HG02870 (cell line): Measurements from ENCODE around the gene GFPT1.
"Not testable (repeated sequence)": the region's sequence is repeated elsewhere in the genome, so short reads cannot be mapped to it uniquely, and the experiment has no call there.

Source experiments
- ATAC-seq: cut with Tn5 transposase; IDR thresholded peaks from one replicate; pipeline ENCODE4 v1.9.1; 2021; ENCODE audit warnings: mild to moderate bottlenecking, moderate library complexity; ENCODE audit not compliant: unreplicated experiment

The GFPT1 gene

GRCh38 chr2:69386789-69387734 is at the start of gene GFPT1:
TSS of gene GFPT1 (minus strand) at chr2:69387227. CDS start at chr2:69387071, 156 bp downstream.
- peak; percentile 85 for ATAC-seq

GRCh38 chr2:69436596-69436937 is 49.5 kb upstream of the GFPT1 start:
- ATAC-seq = no peak

- no peak for ATAC-seq
Observed at GRCh38 chr2:69434753-69435152, 47.7 kb upstream of the GFPT1 start.

DNA sequence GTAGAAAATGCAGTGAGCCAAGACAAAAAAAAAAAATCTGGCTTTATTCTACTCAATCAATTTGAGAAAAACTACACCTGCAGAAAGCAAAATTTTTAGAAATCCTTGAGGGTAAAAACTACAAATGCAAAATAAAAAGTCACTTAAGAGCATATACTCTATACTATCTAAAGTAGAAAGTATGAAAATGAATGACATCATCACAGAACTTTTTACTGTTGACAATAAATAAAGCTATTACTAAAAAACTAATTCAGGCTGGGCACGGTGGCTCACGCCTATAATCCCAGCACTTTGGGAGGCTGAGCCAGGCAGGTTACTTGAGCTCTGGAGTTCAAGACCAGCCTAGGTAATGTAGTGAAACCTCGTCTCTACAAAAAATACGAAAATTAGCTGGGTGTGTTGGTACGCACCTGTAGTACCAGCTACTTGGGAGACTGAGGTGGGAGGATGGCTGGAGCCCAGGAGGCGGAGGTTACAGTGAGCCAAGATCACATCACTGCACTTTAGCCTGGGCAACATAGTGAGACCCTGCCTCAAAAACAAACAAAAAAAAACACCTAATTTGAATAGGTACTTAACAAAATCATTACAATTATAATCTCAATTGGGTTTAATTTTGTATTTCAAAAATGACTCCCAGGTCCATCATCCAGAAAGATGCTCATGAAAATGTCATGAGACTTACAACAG is 42.6 kb upstream of the GFPT1 start:
- no peak for ATAC-seq

DNA sequence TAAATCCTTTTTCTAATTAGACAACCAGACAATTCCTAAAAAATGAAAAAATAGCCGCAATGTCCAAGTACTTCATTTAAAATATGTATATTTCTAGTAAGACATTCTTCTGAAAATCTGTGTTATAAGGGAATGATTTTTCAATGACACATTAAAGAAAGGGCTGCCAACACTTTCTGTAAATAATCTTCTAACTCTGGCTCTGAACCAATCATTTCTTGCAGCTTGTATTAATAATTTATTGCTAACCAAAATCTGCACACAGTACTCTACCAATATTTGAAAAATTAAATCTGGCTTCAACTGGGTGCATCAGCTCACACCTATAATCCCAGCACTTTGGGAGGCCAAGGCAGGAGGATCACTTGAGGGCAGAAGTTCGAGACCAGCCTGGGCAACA is 42.0 kb upstream of the GFPT1 start:
- no peak for ATAC-seq

- ATAC-seq = no peak
Observed at GRCh38 chr2:69424419-69424818, 37.4 kb upstream of the GFPT1 start.

DNA sequence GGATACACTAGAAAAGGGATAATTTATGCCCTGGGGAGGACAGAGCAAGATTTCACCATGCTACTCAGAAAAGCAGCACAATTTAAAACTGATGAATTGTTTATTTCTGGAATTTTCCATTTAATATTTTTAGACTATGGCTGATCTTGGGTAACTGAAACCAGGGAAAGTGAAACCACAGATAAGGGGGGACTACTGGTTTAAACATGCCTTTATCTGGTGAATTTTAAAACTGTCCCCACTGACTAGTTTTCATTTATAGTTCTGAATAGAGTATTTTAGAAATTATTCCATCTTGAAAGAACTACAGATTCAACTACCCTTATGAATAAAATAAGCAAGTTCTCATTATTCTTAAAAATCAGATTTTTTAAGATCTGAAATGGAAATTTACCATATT is 35.2 kb upstream of the GFPT1 start:
- no peak for ATAC-seq

DNA sequence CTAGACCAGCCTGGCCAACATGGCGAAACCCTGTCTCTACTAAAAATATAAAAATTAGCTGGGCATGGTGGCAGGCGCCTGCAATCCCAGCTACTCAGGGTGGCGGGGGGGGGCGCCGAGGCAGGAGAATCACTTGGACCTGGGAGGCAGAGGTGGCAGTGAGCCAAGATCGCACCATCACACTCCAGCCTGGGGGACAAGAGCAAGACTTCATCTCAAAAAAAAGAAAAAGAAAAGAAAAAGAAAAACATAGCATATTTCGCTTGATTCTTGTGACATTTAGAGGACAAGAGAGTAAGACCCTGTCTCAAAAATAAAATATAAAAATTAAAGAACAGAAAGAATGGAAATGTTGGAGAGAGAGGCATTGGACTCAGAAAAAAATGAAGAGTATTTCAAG is 32.1 kb upstream of the GFPT1 start:
- ATAC-seq = not testable (repeated sequence)

- no peak for ATAC-seq
Observed at GRCh38 chr2:69416147-69416546, 29.1 kb upstream of the GFPT1 start.

GRCh38 chr2:69411120-69411519 is 24.1 kb upstream of the GFPT1 start:
- no peak for ATAC-seq

GRCh38 chr2:69405306-69405705 is 18.3 kb upstream of the GFPT1 start:
- no peak for ATAC-seq

DNA sequence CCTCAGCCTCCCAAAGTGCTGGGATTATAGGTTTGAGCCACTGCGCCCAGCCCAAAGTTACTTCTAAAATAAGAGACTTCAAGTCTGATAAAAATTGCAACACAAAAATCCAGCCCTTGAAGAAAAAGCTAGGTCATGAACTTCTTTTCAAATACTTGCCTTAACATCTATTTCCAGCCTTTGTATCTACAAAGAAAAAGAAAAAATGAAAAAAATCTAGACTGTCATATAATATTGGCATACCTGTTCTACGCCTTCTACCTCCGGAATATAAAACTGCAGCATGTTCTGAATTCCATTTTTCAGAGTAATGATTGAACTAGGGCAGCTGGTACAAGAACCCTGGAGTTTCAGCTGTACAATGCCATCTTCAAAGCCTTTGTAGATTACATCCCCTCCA is 13.1 kb upstream of the GFPT1 start:
- no peak for ATAC-seq

- ATAC-seq = no peak
Observed at GRCh38 chr2:69397234-69397633, 10.2 kb upstream of the GFPT1 start.

DNA sequence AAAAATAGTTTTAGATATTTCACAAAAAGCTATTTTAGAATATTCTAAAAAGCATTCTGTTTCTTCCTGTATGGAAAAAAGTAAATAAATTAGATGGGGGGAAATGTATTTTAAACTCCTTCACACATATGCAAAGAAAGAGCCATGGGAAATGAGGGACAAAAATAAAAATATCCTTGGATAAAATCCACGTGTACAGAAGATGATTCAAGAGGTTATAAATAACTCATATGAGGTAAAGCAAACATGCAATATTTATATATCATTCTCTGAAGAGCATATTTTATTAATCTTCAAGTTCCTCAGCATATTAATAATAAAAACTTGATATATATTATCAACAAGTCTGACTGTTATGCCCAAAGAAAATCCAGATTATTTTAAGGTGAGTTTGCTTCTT is 8.8 kb upstream of the GFPT1 start:
- ATAC-seq = no peak

- ATAC-seq = no peak
Observed at GRCh38 chr2:69393963-69394362, 6.9 kb upstream of the GFPT1 start.

DNA sequence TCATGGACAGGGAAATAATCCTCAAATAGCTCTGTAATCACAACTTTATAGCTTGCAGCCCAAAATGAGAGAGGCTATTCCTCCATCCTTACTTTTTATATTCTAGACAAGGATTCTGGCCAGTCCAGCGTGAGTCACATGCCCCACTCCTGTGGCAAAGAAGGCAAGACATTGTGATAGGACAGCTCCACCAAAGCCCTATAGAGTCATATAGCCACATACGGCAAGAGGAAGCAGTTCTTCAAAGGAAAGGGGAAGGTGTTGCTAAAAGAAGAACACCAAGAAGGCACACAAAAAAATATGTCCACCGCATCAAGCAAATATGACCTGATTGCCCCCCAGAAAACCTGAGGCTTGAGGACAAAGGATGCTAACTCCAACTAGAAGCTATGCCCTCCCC is 3.4 kb upstream of the GFPT1 start:
- no peak for ATAC-seq

- ATAC-seq = no peak
Observed at GRCh38 chr2:69390001-69390400, 3.0 kb upstream of the GFPT1 start.

DNA sequence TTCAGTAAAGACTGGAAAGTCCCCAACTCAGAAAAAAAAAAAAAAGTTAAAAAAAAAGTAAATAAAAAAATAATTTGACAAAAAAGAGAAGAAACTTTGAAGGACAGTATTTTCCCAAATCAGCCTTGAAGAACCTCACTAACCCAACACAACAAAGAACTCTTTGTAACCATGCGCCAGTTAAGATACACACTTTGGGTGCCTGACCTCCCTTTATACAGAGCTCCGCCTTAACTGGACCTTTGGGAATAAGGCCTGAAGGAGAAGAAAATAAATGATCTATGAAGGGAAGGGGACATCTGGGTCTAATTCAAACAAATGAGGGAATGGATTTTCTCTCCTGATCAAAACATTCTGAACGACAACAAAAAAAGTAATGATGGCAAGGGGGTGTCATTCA is 2.2 kb upstream of the GFPT1 start:
- no peak for ATAC-seq

- ATAC-seq = no peak
Observed at GRCh38 chr2:69387770-69388481, 899 bp upstream of the GFPT1 start.

GRCh38 chr2:69386360-69386759 is 667 bp downstream of the GFPT1 start:
- ATAC-seq = peak; percentile 1

DNA sequence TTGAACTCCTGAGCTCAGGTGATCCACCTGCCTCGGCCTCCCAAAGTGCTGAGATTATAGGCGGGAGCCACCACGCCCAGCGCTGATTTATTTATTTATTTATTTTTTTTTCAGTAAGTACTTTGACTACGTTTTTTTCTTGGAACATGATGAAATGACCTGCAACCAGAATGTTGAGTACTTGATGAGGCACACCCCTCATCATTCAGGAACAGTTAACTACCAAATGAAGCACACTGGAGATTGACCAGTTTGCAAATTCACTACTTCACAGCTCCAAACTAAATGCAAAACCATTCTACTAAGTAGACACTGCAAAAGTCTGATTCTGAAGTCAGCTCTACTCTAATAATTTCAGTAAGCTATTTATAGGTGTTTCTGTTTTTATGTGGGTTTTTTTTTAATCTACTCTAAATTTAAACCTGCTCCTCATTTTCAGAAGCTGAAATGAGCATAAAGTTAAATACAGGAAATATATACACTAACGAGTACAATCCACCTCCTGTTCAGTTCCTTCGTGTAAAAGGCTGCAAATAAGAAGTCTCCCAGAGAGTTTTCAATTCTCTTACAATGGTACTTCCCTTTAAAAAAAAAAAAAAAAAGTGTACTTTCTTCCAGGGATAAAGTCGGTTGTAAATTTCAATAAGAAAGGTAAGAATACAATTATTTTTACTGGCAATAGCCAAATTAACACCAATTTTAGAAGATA is 1.4 kb downstream of the GFPT1 start:
- no peak for ATAC-seq
